Measurements from ENCODE around the gene TMA16.
"Not testable (repeated sequence)": the region's sequence is repeated elsewhere in the genome, so short reads cannot be mapped to it uniquely, and the experiment has no call there.

TMA16 gene

GRCh38 chr4:163523791-163524365 lies 29.4 kb downstream of the TMA16 start:
- no peak for DNase-seq

- DNase-seq, result no peak
Observed at GRCh38 chr4:163525982-163526381, 31.5 kb downstream of the TMA16 start.

- no peak for DNase-seq
Observed at GRCh38 chr4:163527172-163527571, 32.7 kb downstream of the TMA16 start.

DNA sequence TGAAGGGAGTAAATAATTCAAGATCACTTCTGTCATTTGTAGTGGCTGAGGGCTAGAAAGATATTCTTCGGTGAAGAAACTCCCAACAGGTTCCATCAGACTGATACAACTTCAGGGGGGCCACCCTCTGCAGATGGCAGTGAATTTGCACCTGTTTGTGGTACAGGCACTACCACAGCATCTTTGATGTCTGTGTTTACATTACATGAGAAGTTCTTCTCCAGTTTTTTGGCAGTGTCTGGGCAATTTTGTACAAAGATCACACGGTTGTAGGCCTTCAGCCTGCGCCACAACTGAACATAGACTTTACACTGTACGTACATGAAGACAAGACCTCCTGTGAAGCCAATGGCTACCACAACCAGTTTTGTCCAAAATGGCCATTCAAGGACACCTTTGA lies 34.2 kb downstream of the TMA16 start:
- no peak for DNase-seq

- no peak for DNase-seq
Observed at GRCh38 chr4:163534056-163534455, 39.6 kb downstream of the TMA16 start.

GRCh38 chr4:163535657-163536056 lies 41.2 kb downstream of the TMA16 start:
- DNase-seq, result no peak

DNA sequence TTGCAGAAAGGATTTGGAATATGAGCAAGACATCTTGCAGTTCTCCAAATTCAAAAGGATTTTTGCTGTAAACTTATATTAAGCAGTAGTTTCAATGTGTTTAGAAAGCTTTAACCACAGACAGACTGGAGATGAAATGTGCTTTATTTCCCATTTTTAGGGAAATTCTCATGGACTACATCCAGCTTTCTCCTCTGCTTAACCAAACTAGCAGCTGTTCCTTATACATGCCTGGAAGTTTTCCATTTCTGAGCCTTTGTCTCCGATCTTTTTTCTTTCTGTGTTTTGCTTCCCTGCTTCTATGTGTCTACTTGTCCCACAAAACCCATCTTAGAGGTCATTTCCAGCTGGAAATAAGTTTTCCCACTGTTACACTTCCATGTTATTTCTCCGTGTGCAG lies 41.6 kb downstream of the TMA16 start:
- no peak for DNase-seq

DNA sequence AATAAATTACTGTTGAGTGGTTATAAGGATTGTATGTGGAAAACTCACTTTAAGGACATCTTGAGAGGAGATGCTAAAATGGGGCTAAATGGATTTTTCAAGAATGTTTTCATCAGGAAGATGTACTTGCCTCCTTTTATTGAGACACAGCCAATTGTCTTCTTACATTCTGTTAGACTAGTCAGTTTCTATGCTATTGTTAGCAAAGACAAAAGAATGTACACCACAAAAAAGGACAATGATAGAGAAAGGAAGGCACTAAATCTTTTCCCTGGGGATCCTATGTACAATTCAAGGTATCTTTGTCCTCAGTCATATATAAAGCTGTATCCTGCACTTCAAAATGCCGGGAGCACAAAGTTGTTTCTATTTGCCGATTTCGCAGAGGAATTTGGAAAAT lies 42.6 kb downstream of the TMA16 start:
- no peak for DNase-seq

- DNase-seq, result not testable (repeated sequence)
Observed at GRCh38 chr4:163538820-163539219, 44.3 kb downstream of the TMA16 start.

GRCh38 chr4:163540448-163540847 lies 46.0 kb downstream of the TMA16 start:
- no peak for DNase-seq

DNA sequence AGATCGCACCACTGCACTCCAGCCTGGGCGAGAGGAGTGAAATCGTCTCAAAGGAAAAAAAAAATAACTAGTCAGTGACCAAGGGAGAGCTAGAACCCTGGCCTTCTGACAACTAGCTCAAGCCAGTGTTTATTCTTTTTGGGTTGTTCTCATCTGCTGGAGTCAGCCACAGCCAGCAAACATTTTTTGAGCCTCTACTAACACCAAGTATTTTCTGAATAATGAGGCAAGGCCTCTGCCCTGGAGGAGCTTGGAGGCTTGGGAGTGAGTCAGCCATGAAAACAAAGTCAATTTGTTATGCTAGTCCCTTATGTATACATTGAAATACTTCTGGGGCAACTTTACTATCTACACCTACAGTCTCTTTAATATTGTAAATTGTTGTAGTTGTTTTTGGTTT lies 46.5 kb downstream of the TMA16 start:
- no peak for DNase-seq

- no peak for DNase-seq
Observed at GRCh38 chr4:163542275-163542674, 47.8 kb downstream of the TMA16 start.

GRCh38 chr4:163544407-163545038 lies 50.0 kb downstream of the TMA16 start:
- DNase-seq, result peak; percentile 31

- DNase-seq, result peak; percentile 46
Observed at GRCh38 chr4:163548481-163549243, 54.2 kb downstream of the TMA16 start.

DNA sequence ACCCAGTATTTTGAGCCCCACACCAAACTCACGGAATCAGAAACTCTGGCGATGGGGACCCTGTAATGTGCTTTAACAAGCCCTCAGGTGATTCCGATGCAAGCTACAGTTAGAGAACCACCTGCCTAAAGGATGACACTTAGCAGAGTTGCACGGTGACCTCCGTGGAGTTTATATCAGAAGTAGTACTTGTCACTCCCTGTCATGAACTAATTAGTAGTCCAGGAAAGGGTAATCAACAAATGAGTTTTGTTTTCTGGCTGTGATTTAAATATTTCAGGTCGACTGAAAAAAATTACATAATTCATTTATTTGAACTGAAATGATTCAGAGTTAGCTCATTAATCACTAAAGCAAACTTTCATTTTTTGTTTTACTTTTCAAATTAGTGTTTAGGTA lies 56.4 kb downstream of the TMA16 start:
- no peak for DNase-seq

- no peak for DNase-seq
Observed at GRCh38 chr4:163553146-163553545, 58.7 kb downstream of the TMA16 start.

- no peak for DNase-seq
Observed at GRCh38 chr4:163554870-163555465, 60.5 kb downstream of the TMA16 start.

GRCh38 chr4:163556177-163556576 lies 61.7 kb downstream of the TMA16 start:
- DNase-seq, result no peak

GRCh38 chr4:163556650-163557391 lies 62.3 kb downstream of the TMA16 start:
- DNase-seq, result no peak

- DNase-seq, result no peak
Observed at GRCh38 chr4:163558539-163559044, 64.1 kb downstream of the TMA16 start.

- DNase-seq, result no peak
Observed at GRCh38 chr4:163562496-163562895, 68.0 kb downstream of the TMA16 start.

DNA sequence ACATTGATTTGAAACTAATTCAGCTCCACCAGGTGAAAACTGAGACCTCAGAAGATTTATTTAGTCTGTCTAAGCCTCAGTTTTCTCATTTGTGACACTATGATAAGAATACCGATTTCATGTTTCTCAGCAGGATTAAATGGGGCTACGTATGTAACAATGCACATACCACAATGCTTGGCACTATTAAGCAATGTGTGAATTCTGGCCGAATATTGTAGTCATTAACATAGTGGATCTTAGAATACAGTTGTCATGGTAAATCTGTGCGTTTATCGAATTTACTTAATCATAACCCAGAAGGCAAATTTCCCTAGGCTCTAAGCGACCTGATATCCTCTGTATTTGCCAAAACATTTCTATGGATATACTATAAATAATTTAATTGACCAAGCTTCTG lies 69.1 kb downstream of the TMA16 start:
- no peak for DNase-seq

DNA sequence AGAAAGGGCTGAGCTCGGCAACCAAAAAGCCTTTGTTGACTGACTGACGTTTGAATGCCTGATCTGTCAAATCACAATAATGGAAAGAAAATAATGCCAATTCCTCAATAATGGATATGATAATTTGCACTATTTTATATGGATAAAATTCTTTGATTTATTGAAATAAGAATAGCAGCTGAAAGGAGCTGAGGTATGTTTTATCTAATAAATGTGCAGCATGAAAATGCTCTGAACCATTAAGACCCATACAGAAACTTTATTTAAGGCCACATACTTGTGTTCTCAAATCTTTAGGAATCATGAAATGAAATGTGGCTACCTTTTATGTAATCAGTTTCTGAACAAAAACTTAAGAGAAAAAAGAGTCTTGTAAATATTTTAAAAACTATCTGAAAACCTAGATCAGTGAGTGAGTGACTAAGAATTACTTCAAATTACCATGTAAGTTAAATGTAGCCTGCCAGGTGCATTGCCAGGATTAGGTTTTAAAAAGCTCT lies 69.8 kb downstream of the TMA16 start:
- DNase-seq, result no peak
